Urothelium cell line (cell line): ENCODE results near the gene UVSSA.
"Not testable (repeated sequence)": the region's sequence is repeated elsewhere in the genome, so short reads cannot be mapped to it uniquely, and the experiment has no call there.

Source experiments
- DNase-seq: peaks from one replicate; pipeline ENCODE4 v3.0.0; 2011; ENCODE audit warnings: low spot score, mixed read lengths
- FAIRE-seq: peaks from 2 replicates; lab custom pipeline; 2011; peaks lifted over from hg19 to GRCh38; lab: Jason Lieb, UNC

Gene UVSSA

GRCh38 chr4:1415681-1415981 is 68.6 kb downstream of the UVSSA start:
- FAIRE-seq (no peak), DNase-seq (no peak)

DNA sequence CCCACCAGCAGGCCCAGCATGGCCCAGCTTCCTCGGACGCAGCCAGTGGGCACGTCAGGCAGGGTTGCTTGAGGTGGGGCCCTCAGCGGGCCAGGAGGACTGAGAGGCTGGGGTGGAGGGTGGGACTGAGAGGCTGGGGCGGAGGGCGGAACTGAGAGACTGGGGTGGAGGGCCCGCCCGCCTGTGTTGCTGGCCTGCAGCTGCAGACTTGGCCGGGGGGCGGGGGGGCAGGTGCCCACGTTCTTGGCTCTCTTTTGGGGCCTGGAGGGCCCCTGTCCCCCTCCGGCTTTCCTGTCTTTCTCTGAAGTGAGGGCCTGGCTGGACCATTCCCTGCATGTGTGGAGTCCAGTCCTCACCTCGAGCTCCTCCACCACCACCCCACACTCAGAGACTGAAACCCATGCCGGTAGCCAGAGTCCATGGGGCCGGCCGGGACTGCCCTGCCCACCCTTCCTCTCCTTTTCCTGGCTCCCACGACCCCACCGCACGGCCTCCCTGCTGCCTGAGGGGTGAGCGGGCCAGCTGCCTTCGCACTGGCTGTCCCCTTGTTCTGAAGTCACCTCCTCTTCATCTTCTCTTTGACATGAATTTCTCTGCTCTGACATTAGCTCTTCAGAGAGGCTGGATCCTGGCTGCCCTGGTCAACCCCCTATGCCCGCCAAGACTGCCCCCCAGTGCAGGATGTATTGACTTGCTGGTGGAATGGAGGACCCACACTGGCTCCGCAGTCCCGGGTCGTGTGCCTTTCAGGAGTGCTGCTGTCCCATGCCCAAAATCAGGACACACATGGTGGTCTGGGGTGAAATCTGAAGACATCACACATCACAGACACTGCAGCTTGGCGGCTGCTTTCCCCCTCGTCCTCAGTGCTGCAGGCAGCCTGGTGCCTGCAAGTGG is 69.3 kb downstream of the UVSSA start:
- FAIRE-seq = no peak

GRCh38 chr4:1416948-1417260 is 69.9 kb downstream of the UVSSA start:
- FAIRE-seq = no peak
- no peak for DNase-seq

More for the DNA sequence above, 69.3 kb downstream of the UVSSA start:
- DNase-seq = no peak

DNA sequence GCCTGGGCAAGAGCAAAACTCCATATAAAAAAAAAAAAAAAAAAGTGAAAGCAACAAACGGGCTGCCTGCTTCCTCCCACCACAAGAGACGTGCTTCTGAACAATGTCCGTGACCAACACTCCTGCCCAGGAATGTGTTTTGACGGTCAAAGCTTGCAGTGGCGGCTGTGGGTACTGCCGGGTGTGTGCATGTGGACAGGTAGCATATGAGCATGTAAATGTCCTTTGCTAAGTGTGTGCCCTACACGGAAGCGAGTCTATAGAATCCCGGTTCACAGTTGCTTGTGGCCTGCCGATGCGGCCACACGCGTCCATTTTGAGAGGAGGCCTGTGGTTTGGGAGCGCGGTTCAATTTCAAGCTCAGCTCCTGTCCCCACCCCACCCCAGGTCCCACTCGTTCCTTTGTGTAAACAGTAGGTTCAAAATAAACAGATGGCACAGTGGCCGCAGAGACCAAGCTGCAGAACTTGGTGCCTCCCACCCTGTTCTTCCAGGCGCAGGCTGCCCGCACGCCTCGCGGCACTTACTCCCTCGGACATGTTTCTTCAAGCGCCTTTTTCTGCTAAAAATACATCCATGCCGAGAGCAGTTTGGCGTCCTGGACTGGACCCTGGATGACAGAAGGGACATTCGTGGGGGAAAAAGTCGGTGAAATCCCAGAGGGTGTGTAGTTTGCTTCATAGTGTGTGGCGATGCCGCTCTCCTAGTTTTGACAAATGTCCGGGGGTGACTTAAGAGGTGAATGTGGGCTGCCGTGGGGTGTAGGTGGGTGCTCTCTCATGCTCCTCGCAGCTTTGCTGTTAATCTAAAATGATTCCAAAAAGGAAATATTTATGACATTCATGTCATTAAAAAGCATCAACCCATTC is 70.7 kb downstream of the UVSSA start:
- no peak for DNase-seq
- FAIRE-seq = no peak

- FAIRE-seq (no peak), DNase-seq (no peak)
Observed at GRCh38 chr4:1418494-1419285, 71.7 kb downstream of the UVSSA start.

DNA sequence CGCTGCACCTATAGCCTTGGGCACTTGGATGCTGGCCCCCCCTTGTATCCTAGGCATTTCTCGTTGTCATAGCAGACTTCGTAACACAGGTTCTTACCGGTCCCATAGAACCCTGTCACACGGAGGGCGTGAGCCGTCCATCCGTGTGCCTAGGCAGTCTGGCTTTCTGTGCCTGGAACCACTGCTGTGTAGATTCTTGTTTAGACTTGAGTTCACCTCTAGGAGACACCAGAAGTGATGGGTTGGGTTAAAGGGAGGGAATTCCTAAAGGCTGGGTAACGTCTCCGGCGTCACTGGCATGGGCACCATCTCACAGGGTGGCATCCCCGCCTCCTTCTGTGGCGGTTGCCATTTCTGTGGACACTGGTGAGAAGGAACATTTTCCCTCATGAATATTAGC is 72.7 kb downstream of the UVSSA start:
- FAIRE-seq = no peak
- DNase-seq = no peak

DNA sequence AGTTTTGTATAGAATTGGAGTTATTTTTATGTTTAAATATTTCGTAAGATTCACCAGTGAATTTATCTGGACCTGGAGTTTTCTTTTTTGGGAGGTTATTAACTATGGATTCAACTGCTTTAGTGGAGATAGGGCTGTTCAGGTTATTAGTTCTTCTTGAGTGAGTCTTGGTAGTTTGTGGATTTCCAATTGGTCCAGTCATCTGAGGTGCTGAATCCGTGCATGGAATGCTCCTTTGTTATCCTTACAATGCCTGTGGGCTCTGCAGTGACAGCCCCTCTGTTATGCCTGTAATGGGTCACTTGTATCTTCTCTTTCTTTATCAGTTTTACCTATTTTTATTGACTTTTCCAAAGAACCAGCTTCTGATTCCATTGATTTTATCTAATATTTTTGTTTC is 74.6 kb downstream of the UVSSA start:
- no peak for DNase-seq

GRCh38 chr4:1427010-1427409 is 80.0 kb downstream of the UVSSA start:
- FAIRE-seq (no peak), DNase-seq (no peak)

More for the DNA sequence above, 74.6 kb downstream of the UVSSA start:
- no peak for FAIRE-seq

GRCh38 chr4:1443688-1444172 is 96.7 kb downstream of the UVSSA start:
- DNase-seq, FAIRE-seq: not testable (repeated sequence)
